GM18870 (cell line): ENCODE data around the gene SLC25A19.

ENCODE experiments used
- ATAC-seq: cut with Tn5 transposase; IDR thresholded peaks from one replicate; pipeline ENCODE4 v1.9.1; 2021; ENCODE audit warnings: moderate library complexity; ENCODE audit not compliant: unreplicated experiment

Gene SLC25A19

DNA sequence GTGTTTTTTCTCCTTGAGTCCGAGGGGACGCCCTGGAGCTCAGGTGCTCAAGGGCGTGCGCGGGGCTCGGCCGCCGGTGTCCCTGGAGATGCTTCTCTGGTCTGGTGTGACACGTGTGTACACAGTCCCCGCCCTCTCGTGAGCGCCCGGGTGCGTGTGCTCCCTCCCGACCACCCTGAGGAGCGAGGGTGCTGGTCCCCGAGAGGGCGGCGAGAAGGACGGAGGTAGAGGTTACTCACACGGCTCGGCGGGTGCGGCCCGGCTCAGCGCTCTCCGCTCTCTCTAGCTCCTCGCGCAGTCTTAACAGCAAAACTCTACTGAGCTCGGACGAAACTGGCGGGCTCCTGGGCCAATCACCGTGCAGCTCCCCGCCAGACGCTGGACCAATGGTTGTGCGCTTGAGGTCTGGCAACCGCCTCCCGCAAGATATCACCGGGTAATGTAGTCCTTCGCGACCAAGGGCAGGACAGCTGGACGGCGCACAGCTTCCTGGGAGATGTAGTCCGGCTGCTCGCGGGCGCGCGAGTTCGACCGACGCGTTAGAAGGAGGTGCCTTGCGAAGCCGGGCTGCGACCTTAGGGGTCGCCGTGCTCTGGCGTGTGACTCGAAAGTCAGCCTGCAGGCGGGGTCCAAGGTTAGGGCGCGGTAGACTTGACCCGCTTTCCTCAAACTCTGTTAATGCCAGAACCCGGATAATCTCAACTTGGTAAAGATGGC, at the start of gene SLC25A19:
Gene SLC25A19, minus strand, starts transcription at position 319 of the 717 bp plus-strand sequence. CDS start 2,669 bp downstream, outside the sequence.
- peak; percentile 86 for ATAC-seq

DNA sequence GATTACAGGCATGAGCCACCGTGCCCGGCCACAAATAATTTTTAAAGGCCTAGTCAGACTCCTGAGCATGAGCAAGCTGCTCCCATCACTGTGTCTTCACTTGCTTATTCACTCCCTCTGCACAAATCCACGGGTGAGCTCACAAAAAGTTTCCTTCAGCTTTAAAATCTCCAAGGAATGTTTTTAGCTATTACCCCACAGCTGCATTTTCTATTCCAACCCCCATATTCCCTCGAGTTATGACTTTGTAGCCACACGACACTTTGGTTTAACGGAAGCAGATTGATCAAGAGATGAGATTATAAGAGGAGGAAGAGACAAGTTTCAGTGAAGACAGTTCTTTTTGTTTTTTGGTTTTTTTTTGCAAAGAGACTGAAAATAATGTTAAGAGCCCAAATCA, 49.1 kb upstream of the SLC25A19 start:
- ATAC-seq: no peak

DNA sequence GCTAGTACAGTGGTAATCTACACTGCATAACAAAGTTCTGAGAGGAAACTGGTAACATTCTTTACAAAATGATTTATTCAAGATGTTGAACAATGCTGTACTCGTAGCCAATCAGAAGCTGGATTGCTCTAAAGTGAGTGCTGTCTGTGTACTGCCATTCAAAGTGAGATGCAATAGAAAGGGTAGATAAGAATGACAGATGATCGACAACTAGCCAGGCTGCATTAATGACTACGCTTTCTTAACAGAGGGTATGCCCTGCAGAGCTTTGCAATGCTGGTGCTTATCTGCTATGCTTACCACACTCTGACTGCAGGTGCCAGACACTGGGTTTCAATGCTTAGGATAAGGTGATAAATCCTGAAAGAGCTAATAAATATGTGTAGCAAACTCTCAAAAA, 46.1 kb upstream of the SLC25A19 start:
- no peak for ATAC-seq

DNA sequence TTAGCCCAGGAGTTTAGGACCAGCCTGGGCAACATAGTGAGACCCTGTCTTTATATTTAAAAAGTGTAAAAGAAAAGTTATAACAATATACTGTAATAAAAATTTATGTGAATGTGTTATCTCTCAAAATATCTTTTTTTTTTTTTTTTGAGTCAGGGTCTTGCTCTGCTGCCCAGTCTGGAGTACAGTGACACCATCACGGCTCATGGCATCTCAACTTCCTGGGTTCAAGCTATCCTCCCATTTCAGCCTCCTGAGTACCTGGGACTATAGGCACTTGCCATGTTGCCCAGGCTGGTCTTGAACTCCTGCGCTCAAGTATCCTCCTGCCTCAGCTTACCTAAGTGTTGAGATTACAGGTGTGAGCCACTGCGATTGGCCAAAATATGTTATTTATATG, 45.5 kb upstream of the SLC25A19 start:
- no peak for ATAC-seq

DNA sequence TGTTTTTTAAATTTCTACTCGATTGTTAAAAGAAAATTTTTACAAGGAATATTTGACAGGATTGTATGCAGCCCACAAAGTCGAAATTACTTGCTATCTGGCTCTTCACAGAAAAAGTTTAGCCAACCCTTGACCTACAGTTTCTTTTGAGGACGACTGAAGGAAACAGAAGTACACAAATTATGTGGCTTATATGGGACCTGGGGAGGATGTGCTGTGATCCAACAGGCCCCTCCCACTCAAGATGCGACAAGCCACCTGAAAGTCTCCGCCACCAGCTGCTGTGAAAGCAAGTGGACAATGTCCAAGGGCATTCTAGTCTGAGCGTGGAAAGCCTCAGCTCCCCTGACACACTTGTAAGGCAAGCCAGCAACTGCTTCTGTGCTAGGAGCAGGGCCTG, 42.4 kb upstream of the SLC25A19 start:
- no peak for ATAC-seq

DNA sequence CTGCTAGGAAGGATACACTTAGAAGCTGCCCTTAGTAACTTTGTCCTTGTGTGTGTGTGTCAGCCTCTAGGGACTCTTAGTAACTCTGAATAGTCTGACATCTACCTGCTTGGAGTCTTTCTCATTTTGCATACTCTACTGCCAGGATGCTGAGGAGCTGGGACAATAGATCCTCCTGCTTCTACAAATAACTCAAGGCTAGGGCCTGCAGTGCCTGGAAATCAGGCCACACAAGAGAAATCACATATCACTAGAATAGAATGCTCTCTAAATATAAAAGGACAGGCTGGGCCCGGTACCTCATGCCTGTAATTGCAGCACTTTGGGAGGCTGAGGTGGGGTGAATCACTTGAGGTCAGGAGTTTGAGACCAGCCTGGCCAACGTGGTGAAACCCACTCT, 38.5 kb upstream of the SLC25A19 start:
- no peak for ATAC-seq

DNA sequence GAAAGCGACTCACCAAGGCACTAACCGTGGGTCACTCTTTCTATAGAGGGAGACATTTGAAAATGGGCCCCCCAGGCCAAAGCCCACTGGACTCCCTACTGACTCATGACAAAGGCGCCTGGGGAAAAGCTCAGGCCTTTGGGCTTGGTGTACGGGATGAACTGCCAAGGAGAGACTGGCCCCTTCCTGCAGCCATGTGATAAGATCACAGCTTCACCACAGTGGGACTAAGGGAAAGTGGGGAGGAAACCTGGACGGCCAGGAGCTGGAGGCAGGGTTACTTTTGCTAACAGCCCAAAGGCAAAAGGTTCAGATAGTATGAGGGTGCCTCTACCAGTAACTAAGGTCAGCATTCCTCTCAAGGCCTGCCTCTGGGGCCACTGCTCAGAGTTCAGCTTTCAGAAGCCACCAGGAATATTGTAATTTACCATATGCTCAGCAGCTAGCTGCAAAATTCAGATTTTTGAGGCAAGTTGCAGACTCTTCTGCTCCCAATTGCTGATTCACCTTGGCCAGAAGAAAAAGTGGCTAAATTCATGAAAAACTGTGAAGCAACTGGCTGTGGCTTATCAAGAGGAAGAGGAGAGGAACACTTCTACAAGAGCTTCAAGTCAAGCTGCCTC, 37.1 kb upstream of the SLC25A19 start:
- ATAC-seq: no peak

DNA sequence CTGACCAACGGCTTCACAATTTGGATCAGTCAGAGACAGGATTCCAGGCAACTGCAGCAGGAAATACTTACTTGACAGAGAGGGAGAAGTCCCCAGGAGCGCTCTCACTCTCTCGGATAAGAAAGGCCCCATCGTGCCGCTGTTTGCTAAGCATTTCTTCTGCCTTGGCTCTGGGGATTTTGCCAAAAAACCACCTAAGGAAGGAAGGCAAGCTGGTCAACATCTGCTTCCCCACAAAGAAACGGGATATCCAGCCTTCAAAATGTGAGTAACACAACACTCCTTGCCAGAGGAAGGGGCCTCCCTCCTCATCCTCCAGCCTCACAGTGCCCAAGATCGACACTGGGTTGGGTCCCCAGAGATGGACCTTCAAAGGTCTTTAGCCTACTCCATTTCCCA, 36.6 kb upstream of the SLC25A19 start:
- ATAC-seq: no peak

DNA sequence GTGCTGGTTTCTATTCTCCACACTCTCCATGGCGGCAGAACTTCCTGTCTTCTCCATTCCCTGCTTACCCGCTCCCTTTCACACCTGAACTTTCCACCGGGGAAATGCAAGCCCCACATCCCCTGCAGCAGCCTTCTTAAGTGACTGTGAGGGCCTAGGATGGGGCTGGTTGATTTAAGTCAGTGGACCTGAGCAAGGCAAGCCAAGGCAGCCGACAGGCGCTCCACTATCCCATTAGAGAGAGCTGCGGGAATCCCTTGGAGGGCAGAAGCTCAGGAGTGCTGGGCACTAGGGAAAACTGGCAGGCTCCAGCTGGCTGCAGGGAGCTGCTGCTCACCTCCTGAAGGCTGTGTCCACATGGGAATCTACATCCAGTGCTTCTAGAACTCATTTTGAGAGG, 36.1 kb upstream of the SLC25A19 start:
- ATAC-seq: no peak

DNA sequence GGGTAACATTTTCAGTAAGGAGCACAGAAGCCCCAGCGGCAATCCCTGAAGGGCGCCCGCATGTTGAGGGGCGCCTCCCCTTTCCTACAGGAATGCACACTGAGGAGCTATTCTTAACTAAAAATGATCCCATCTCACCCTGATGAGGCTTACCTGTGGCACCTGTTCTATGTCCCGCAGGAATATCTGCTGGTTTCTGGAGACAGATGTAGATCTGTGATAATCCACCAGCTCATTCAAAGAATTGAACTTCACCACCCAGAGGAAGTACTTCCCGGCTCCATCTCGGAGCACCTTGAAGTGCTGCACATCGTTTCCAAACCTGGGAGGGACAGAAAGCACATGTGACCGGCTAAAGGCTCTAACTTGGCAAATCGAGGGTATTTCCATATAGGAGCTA, 32.3 kb upstream of the SLC25A19 start:
- ATAC-seq: no peak

DNA sequence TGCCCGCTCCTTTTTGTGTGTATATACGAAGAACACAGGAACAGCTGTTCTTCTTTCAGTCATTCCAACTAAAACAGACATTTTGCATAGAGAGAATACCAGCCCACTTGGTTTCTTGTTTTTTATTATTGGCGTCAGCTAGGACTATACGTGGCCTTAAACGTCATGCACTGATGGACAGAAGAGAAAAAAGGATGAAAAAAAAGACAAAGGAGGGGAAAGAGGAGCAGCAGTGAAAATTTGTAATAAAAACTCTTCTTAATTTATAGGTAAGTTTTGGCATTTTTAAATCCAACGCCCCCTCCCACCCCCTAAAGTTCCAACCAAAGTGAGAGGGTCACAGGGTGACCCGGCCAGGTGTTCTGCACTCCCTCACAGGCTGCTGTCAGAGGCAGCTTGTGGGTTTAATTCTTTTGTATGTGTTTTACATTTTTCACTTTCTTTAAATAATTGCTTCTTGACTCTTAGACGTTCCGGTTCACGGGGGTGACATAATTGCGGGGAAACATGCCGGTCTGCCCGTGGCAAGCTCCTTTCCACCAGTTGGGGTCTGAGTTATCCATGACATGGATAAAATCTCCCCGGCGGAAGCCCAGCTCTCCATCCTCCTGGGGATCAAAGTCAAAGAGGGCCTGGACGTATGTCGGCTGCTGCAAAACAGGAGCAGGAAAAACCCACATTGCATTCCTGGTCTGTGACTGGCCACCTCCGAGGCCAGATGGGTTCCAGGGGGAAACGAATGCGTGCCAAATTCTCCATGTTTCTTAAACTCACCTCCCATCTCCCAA, 30.9 kb upstream of the SLC25A19 start:
- ATAC-seq: no peak

DNA sequence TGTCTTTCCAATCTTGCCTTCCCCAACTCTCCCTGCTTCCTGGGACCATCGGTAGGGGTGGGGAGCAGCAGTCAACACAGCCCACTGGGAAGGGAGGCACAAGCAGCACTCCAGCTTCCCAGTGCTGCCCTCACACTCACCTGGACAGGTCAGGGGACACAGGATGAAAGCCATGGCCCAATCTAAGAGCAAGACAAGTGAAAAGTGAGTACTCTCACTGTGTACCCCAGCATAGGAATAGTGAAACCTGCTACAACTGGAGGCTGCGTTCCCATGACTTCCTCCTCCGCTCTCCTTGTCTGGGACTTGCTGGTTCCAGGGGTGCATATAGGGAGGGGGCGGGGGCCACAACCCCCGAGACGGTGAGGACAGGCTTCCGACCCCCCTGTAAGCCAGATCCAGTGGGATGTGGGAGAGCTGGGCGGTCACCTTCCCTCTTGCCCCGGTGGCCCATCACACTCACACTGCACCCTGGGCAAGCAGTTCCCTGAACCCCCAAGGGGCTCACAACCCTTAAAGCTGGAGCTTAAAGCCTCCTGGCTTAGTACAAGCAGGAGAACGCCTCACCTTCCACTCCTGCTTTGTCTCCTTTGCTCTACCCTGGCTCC, 29.5 kb upstream of the SLC25A19 start:
- ATAC-seq: no peak

DNA sequence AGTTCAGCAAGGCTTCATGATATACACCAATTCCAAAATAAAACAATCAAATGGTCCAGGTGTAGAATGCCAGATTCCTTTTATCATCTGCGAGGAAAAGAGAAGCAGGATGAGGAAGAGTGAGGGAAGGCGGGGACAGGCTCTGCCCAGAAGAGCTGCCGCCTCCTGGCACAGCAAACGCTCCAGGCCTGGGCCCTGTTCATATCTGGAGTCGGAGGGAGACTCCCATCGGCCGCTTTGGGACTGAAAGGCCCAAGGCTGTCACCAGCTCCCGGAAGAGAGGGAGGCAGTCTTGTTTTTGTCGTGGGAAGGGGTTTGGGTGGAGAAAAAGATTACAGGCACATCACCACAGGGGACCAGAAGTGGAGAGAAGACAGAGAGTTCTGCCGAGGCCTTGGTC, 29.0 kb upstream of the SLC25A19 start:
- ATAC-seq: no peak

DNA sequence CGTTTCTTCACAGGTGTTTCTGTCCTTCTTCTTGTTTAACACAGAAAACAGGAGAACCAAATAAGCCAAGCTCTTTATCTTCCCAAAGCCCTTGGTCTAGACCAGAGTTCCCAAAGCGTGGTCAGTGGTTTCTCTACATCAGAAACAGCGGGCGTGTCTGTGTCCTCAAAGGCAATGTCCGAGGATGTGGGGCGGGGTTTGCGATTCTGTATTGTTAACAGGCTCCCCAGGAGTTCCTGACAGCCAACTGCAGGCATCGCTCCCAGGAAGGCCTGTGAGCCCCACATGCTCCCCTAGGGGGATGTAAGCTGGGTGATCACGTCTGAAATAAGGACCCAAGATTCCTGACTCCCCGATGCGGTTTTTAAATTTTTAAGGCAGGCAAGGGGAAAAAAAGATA, 28.4 kb upstream of the SLC25A19 start:
- no peak for ATAC-seq

DNA sequence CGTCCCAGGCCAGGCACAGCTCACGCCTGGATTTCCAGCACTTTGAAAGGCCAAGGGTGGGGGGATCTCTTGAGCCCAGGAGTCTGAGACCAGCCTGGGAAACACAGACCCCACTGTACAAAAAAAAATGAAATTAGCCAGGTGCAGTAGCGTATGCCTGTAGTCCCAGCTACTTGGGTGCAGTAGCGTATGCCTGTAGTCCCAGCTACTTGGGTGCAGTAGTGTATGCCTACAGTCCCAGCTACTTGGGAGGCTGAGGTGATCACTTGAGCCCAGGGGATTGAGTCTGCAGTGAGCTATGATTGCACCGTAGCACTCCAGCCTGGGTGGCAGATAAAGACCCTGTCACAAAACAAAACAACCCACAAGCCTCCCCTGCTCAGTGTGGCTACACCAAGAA, 27.0 kb upstream of the SLC25A19 start:
- ATAC-seq: no peak

DNA sequence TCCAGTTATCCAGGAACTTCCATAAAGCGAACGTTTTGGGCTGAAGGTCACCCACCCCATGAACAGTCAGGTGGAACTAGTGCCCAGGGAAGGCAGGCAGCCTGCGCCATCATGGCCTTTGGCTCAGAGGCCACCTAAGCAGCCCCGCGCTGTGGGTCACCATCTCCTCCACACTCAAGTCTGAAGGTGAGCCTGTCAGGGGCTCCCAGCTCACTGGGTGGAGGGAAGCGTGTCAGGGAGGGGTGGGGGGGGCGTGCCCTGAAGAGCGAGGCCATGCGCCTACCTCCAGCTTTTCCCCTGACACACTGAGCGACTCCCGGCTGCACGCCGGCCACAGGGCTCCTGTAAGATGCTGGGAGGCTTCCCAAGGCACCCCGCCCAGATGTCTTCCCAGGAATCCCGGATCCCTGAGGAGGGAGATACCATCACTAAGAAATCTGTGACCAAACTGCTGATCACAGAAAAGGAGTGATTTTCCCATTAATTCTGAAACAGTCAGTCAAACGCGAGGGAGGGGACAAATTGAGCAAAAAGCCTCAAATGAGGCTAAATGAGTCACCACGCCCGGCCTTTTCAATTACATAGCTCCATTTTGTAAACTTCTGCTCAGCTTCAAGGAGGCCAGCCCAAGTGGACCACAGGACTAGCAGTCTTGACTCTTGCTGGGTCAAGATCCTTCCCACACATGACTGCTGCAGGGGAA, 26.5 kb upstream of the SLC25A19 start:
- no peak for ATAC-seq

DNA sequence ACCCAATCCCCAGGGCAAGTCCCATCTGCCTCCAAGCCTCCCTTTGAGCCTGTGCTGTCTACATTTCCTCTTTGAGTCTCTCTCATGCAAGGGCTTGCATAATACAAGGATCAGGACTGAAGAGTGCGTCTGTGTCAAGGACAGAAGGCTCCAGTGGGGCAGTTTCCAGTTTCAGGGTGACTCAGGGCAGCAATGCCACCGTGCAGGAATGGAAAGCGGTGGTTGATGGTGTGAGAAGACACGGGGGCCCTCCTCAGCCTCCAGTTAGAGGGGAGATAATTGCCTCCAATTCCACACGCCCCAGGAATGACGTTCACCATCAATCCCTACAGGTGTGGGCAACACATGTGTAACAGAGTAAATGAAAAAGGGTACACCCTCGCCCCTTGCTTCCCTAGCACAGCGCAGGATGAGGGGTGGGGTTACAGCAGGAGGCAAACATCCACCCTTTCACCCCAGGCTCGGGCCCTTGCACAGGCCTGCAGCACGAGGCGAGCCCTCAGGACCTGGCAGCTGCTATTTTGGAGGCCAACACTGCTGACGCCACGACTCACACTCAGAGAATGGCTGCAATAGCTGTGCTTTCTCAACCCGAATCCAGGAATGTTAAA, 24.8 kb upstream of the SLC25A19 start:
- no peak for ATAC-seq

DNA sequence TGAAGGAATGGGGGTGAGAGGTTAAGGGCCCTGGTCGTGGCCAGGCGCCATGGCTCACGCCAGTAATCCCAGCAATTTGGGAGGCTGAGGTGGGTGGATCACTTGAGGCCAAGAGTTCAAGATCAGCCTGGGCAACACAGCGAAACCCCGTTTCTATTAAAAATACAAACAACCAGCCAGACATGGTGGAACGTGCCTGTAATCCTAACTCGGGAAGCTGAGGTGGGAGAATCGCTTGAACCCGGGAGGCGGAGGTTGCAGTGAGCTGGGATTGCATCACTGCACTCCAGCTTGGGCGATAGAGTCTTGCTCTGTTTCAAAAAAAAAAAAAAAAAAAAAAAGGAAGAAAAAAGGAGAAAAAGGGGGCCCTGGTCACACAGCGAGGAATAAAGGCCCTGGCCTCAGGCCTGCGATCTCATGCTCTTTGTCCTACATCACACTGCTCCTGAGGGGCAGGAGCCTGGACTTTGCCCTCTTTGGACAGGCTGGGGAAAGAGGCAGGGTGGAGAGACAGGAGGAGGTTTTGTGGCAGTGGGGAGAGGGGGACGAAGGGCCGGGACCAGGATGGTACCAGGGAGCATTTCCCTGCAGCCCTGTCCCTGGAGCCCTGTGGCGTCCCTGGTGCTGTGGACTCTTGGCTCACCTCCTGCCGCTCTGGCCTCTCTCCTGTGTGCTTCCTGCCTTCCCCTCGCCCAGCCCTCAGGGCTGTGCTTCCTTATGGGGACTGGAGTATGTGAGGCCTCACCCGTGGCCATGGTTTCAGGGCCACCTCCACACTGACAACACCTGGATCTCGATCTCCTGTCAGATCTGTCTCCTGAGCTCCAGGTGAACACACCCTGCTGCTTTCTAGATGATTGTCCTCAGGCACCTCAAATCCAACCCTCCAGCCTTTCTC, 19.7 kb upstream of the SLC25A19 start:
- ATAC-seq: no peak

DNA sequence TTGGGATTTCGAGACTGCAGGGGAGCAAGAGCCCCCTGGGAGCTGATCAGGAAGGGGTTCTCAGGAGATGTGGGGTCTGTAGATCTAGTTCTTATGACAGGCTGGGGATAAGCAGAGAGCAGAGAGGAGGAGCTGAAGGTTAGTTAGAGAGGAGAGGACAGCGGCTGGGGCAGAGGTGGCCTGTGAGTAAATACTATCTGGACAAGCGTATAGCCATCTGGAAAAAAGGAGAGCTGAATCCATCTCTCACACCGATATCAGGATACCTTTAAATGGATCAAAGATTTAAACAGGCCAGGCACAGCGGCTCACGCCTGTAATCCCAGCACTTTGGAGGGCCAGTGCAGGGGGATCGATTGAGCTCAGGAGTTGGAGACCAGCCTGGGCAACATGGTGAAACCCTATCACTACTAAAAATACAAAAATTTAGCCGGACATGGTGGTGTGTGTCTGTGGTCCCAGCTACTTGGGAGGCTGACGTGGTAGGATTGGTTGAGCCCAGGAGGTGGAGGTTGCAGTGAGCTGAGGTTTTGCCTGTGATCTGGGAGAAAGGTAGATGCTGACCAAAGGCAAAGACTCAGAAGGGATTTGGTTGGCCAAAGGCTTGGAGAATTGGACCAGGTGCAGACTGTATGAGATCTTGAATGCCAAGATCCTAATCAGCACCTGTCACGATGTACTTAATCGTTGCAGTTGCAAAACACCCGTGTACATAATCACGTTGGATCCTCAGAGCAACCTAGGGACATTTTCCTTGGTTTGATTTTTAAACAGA, 18.9 kb upstream of the SLC25A19 start:
- ATAC-seq: no peak
